SK-N-SH (cell line): Measurements from ENCODE around the gene MAD1L1. TPM values are rescaled to one million over a fixed set of nuclear protein-coding genes. Genes with fewer than 3 reads are reported as not detected.

ENCODE experiments used
- CTCF ChIA-PET: fragments of 300-600, 350-600 bp; formaldehyde crosslinking; extraction: SDS; loops from one replicate; lab custom pipeline; 2021; lab: Yijun Ruan, JAX
- POLR2A ChIA-PET: fragments of 350-600 bp; sonication (Branson Sonifier 250); formaldehyde crosslinking; extraction: SDS; loops from one replicate; lab custom pipeline; 2020; ENCODE audit warnings: antibody characterized with exemption, inconsistent platforms; lab: Yijun Ruan, JAX
- DNase-seq: peaks from one replicate; pipeline ENCODE4 v3.0.0; 2012
- H2AFZ ChIP-seq: fragments of 200-600 bp; sonication (generic); 2 replicates; pipeline ENCODE4 v1.8.1; 2016; ENCODE audit warnings: antibody characterized with exemption, mild to moderate bottlenecking, low read depth
- H3F3A ChIP-seq: fragments of 200-600 bp; sonication (generic); replicated peaks from 2 replicates; pipeline ENCODE3; 2016; ENCODE audit warnings: antibody characterized with exemption, mild to moderate bottlenecking; ENCODE audit not compliant: insufficient read depth
- H3K27ac ChIP-seq, 2 experiments: fragments of 200-500 bp in 1 of 2; fragments of 200-600 bp in 1 of 2; sonication (Bioruptor generic) in 1 of 2; sonication (generic), shearing (Covaris generic) in 1 of 2; 2 replicates each; pipeline versions ENCODE4 v1.5.1 to v1.6.1; 2014 to 2016; ENCODE audit warnings: low read depth in 2 of 2, inconsistent platforms in 1 of 2, low read length in 1 of 2, mild to moderate bottlenecking in 1 of 2, mixed read lengths in 1 of 2
- H3K27me3 ChIP-seq: fragments of 200-600 bp; sonication (generic), shearing (Covaris generic); 2 replicates; pipeline ENCODE4 v1.6.1; 2016; ENCODE audit warnings: mixed run types; ENCODE audit not compliant: insufficient read depth
- H3K36me3 ChIP-seq, 2 experiments: fragments of 200-500 bp in 1 of 2; fragments of 200-600 bp in 1 of 2; sonication (Bioruptor generic) in 1 of 2; sonication (generic) in 1 of 2; replicated peaks in 1 of 2; 2 replicates each; pipeline versions ENCODE3 to v1.5.1; 2014 to 2016; ENCODE audit warnings: low read length in 1 of 2, mild to moderate bottlenecking in 1 of 2; ENCODE audit not compliant: insufficient read depth in 2 of 2, control insufficient read depth in 1 of 2
- H3K4me1 ChIP-seq, 2 experiments: fragments of 200-500 bp in 1 of 2; fragments of 200-600 bp in 1 of 2; sonication (Bioruptor generic) in 1 of 2; sonication (generic), shearing (Covaris generic) in 1 of 2; 2 replicates each; pipeline versions ENCODE4 v1.5.1 to v1.6.1; 2014 to 2016; ENCODE audit warnings: low read depth in 1 of 2, low read length in 1 of 2, mixed run types in 1 of 2; ENCODE audit not compliant: insufficient read depth in 2 of 2, control insufficient read depth in 1 of 2
- H3K4me2 ChIP-seq: fragments of 200-600 bp; sonication (generic), shearing (Covaris generic); 2 replicates; pipeline ENCODE4 v1.6.1; 2017; ENCODE audit warnings: mixed run types
- H3K4me3 ChIP-seq, 2 experiments: fragments of 200-500 bp in 1 of 2; fragments of 200-600 bp in 1 of 2; sonication (Bioruptor generic) in 1 of 2; sonication (generic), shearing (Covaris generic) in 1 of 2; 2 replicates each; pipeline versions ENCODE4 v1.5.1 to v1.8.1; 2014 to 2016; ENCODE audit warnings: low read depth in 2 of 2, inconsistent platforms in 1 of 2, low read length in 1 of 2, mild to moderate bottlenecking in 1 of 2, mixed read lengths in 1 of 2, moderate library complexity in 1 of 2
- H3K79me2 ChIP-seq: fragments of 200-600 bp; sonication (generic); 2 replicates; pipeline ENCODE4 v1.8.1; 2017; ENCODE audit warnings: mild to moderate bottlenecking; ENCODE audit not compliant: insufficient read depth
- H3K9ac ChIP-seq: fragments of 200-600 bp; sonication (generic); 2 replicates; pipeline ENCODE4 v1.6.1; 2017; ENCODE audit warnings: mixed run types
- H3K9me2 ChIP-seq: fragments of 200-600 bp; sonication (generic); 2 replicates; pipeline ENCODE4 v1.6.1; 2017; ENCODE audit warnings: mixed run types
- H3K9me3 ChIP-seq: fragments of 200-600 bp; sonication (generic); 2 replicates; pipeline ENCODE4 v1.6.1; 2017; ENCODE audit warnings: mixed run types, mild to moderate bottlenecking, moderate library complexity
- H4K20me1 ChIP-seq: fragments of 200-600 bp; sonication (generic); 2 replicates; pipeline ENCODE4 v1.6.1; 2017; ENCODE audit warnings: mild to moderate bottlenecking, mixed run types; ENCODE audit not compliant: insufficient read depth
- EP300 ChIP-seq, 2 experiments: IDR thresholded peaks; 2 replicates each; pipeline versions ENCODE4 v1.4.0 to v1.6.1; 2012; ENCODE audit warnings: borderline replicate concordance in 1 of 2, low read depth in 1 of 2, low read length in 1 of 2
- EZH2phosphoT487 ChIP-seq: fragments of 200-600 bp; sonication (generic); IDR thresholded peaks from 2 replicates; pipeline ENCODE4 v1.6.1; 2017; ENCODE audit warnings: low read depth, mixed run types, mild to moderate bottlenecking, antibody characterized with exemption, moderate library complexity, borderline replicate concordance
- FOSL2 ChIP-seq: IDR thresholded peaks from 2 replicates; pipeline ENCODE4 v1.4.0; 2012; ENCODE audit warnings: low read depth, mild to moderate bottlenecking, moderate library complexity, borderline replicate concordance
- GABPA ChIP-seq: IDR thresholded peaks from 2 replicates; pipeline ENCODE4 v1.4.0; 2012; ENCODE audit warnings: low read depth, mild to moderate bottlenecking
- GATA2 ChIP-seq: sonication (generic); formaldehyde crosslinking; IDR thresholded peaks from 2 replicates; pipeline ENCODE4 v1.5.0; 2020; ENCODE audit warnings: mild to moderate bottlenecking, missing genetic modification reagents
- MXI1 ChIP-seq: IDR thresholded peaks from 2 replicates; pipeline ENCODE4 v1.6.1; 2012; ENCODE audit warnings: mild to moderate bottlenecking, low read depth, low read length, improper control_type of control experiment
- NRF1 ChIP-seq: IDR thresholded peaks from 2 replicates; pipeline ENCODE4 v1.6.1; 2012; ENCODE audit warnings: low read depth, mild to moderate bottlenecking, low read length
- PBX3 ChIP-seq: IDR thresholded peaks from 2 replicates; pipeline ENCODE4; 2012
- POLR2AphosphoS5 ChIP-seq: IDR thresholded peaks from 2 replicates; pipeline ENCODE4 v1.6.1; 2012; ENCODE audit warnings: low read depth, low read length
- TEAD4 ChIP-seq: IDR thresholded peaks from 2 replicates; pipeline ENCODE4 v1.4.0; 2012; ENCODE audit warnings: mild to moderate bottlenecking, borderline replicate concordance; ENCODE audit not compliant: insufficient read depth
- ZBTB33 ChIP-seq: IDR thresholded peaks from 2 replicates; pipeline ENCODE4 v1.4.0; 2012; ENCODE audit warnings: low read depth, borderline replicate concordance
- WGBS: methylation state at CpG from one replicate; pipeline ENCODE4 v1.1.6; 2017; ENCODE audit warnings: low lambda C conversion rate; 5-methylcytosine and 5-hydroxymethylcytosine counted together
- polyA plus RNA-seq, 3 experiments: library from polyadenylated mRNA; depleted of rRNA; stranded (reverse); fragments of >200 nt; gene quantifications; 2 replicates each; pipeline ENCODE4 v1.2.3, GENCODE V29; 2012
- TF ChIP-seq, protein P1 (sequence below): fragments of 150-350 bp; IDR thresholded peaks from 2 replicates; pipeline ENCODE4 v1.6.1; 2017; ENCODE audit warnings: antibody characterized with exemption, low read length, low read depth, borderline replicate concordance

MAD1L1 gene
- polyA plus RNA-seq, 1 of the 3 experiments (the other 2 are of a cell fraction) = 46.2 TPM

DNA sequence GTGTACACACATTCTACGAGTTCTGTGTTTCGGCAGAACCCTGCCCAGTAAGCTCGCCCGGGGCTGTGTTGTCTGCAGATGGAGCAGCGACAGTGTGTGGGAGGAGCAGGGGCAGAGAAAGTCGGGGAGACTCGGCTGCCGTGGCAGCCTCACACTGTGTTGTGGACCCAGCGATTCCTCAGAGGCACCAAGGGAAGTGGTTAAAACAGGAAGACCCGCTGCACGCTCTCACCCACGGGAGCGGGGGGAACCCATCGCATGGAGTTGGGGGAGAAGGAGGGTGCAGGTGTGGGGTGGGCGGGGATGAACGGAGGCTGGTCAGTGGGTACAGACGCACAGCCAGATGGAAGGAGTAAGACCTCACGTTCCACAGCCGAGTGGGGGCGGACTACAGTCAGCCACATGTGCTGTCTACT is 312.5 kb downstream of the MAD1L1 start:
- Histone ChIP-seq H3F3A (no peaks in the 10 kb centered on the region), H3K4me3 (no peak overlapping the region), H3K27ac (no peak overlapping the region; a peak in 1 of 4 replicates), H3K4me1 (peaks cover 0 to 44% of the 10 kb centered on the region in 2 experiments; a peak in 1 of 4 replicates), H3K4me2 (no peak overlapping the region), H2AFZ (no peak overlapping the region), H3K36me3 (peaks cover 0 to 2% of the 10 kb centered on the region in 2 experiments), H3K9me2 (no peaks in the 10 kb centered on the region), H4K20me1 (no peaks in the 10 kb centered on the region), H3K9ac (no peak overlapping the region), H3K27me3 (no peaks in the 10 kb centered on the region), H3K79me2 (no peaks in the 10 kb centered on the region), H3K9me3 (no peaks in the 10 kb centered on the region)
- TF ChIP-seq GATA2 (CRISPR knock-in tag) (no peak), EP300 (IDR thresholded peaks at IDR 0.05; ENCODE audit: borderline replicate concordance in 1 of 2, low read depth in 1 of 2, low read length in 1 of 2) (no peak), PBX3 (no peak), EZH2phosphoT487 (no peak), TEAD4 (no peak), FOSL2 (no peak), NRF1 (no peak), GABPA (no peak), MXI1 (no peak), POLR2AphosphoS5 (no peak), ZBTB33 (no peak)
- TF ChIP-seq, protein P1, sequence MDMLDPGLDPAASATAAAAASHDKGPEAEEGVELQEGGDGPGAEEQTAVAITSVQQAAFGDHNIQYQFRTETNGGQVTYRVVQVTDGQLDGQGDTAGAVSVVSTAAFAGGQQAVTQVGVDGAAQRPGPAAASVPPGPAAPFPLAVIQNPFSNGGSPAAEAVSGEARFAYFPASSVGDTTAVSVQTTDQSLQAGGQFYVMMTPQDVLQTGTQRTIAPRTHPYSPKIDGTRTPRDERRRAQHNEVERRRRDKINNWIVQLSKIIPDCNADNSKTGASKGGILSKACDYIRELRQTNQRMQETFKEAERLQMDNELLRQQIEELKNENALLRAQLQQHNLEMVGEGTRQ = no peak
- DNase-seq = no peak
- POLR2A ChIA-PET = no interaction called here
- CTCF ChIA-PET = interaction anchor here (0.9 kb wide), 1 partner anchor 240 kb away, joined by 3 read pairs; no protein-coding TSS in a partner anchor
- WGBS = 97% methylated on average over 20 of the region's 20 CpGs
